Stromal cell of bone marrow (primary cell): ENCODE results near the gene MFSD11.
"Not testable (repeated sequence)": the region's sequence is repeated elsewhere in the genome, so short reads cannot be mapped to it uniquely, and the experiment has no call there.

Source experiments
- DNase-seq: peaks from one replicate; pipeline ENCODE4 v3.0.0-alpha.2; 2012; ENCODE audit warnings: low read depth

Gene MFSD11

GRCh38 chr17:76797241-76797840 lies 59.4 kb downstream of the MFSD11 start:
- DNase-seq = no peak

- DNase-seq = no peak
Measured at GRCh38 chr17:76801706-76802105, 63.8 kb downstream of the MFSD11 start.

DNA sequence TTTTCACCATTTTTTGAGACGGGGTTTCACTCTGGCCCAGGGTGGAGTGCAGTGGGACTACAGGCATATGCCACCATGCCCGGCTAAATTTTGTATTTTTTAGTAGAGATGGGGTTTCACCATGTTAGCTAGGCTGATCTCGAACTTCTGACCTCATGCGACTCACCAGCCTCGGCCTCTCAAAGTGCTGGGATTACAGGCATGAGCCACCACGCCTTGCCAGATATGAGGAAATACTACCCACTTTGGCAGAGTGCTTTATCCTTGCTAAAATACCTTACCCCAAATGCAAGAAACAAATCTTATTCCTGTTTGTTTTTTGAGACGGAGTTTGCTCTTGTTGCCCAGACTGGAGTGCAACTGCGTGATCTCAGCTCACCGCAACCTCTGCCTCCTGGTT lies 67.4 kb downstream of the MFSD11 start:
- DNase-seq = peak; percentile 58

GRCh38 chr17:76806151-76806550 lies 68.2 kb downstream of the MFSD11 start:
- DNase-seq = not testable (repeated sequence)

DNA sequence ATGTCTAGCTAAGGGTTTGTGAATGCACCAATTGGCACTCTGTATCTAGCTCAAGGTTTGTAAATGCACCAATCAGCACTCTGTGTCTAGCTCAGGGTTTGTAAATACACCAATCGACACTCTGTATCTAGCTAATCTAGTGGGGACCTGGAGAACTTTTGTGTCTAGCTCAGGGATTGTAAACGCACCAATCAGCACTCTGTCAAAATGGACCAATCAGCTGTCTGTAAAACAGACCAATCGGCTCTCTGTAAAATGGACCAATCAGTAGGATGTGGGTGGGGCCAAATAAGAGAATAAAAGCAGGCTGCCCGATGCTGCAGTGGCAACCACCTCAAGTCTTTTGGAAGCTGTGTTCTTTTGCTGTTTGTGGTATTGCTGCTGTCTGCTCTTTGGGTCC lies 68.8 kb downstream of the MFSD11 start:
- not testable (repeated sequence) for DNase-seq

GRCh38 chr17:76808326-76808725 lies 70.4 kb downstream of the MFSD11 start:
- no peak for DNase-seq

DNA sequence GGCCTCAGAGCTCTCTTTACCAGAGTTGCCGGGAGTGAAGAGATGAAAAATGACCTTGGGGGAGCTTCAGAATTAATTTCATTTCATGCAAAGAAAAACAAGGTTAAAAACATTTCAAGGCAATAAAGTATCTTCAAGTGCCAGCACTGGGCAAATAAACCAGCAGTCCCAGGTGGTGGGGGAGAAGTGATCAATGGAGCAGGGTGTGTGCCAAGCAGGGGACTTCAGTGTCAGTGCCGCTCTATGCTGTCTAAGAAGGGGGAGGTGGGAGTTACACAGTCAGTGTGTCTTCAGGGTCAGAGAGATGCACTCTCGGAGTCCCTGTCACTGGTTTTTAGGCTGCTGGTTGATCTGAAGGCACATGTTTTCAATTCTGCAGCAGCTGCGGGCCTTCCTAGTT lies 73.0 kb downstream of the MFSD11 start:
- no peak for DNase-seq

- DNase-seq = no peak
Measured at GRCh38 chr17:76811834-76812233, 73.9 kb downstream of the MFSD11 start.

- DNase-seq = no peak
Measured at GRCh38 chr17:76812263-76812662, 74.3 kb downstream of the MFSD11 start.

DNA sequence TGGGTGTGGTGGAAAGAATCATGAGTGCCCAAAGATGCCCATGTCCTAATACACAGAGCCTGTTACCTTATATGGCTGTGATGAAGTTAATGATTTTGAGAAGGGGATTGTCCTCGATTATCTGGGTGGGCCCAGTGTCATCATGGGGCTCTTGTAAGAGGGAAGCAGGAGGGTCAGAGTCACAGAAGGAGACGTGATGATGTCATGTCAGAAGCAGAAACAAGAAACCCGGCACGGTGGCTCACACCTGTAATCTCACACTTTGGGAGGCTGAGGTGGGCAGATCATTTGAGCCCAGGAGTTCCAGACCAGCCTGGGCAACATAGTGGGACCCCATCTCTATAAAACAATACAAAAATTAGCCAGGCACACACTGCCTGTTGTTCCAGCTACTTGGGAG lies 75.0 kb downstream of the MFSD11 start:
- DNase-seq = no peak

GRCh38 chr17:76815907-76816589 lies 78.1 kb downstream of the MFSD11 start:
- not testable (repeated sequence) for DNase-seq

GRCh38 chr17:76816590-76817135 lies 78.7 kb downstream of the MFSD11 start:
- peak; percentile 12 for DNase-seq

- no peak for DNase-seq
Measured at GRCh38 chr17:76820039-76820438, 82.1 kb downstream of the MFSD11 start.

DNA sequence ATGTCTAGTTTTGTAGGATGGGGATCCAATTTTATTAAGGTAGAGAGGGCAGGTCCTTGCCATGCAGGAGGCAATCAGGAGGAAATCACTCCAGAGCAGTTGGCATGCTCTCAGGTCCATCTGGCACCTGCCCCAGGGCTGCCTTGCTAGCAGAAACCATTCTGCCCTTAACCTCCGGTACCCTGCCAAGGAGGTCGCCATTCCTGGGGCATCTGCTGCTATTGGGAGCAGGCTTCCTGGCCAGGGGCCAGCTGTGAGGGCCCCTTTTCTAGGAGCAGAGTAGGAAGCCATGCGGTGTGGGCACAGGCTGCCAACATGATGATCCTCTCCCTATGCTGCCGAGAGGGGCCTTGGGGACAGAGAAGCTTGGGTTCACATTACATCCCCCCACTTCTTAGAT lies 82.6 kb downstream of the MFSD11 start:
- no peak for DNase-seq

DNA sequence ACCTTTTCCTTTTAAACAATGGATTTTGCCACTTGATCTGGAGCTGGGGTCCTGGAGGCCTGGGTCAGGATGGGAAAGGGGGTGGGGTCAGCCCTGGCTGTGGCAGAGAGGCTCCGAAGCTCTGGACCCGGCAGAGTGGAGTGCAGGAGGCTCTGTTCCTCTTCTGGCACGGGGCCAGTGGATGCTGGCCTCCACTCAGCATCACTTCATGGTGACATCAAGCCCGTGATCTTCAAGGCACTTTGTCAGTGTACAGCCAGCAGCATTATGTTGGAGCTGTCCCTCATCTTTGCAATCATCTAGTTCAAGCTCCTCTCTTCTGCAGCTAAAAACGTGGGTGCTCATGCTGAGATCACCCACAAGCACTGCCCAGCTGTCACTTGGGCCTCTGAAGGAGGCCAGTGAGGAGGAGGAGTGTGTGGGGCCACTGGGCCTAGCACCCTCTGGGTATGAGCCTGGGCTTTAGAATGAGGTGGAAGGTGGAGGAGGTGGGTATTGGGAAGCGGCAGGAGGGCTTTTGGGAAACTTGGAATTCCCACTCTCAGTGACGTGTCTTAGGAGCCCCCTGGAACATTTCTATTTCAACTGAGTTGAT lies 84.4 kb downstream of the MFSD11 start:
- no peak for DNase-seq

- no peak for DNase-seq
Measured at GRCh38 chr17:76824093-76824492, 86.2 kb downstream of the MFSD11 start.

GRCh38 chr17:76826330-76827068 lies 88.6 kb downstream of the MFSD11 start:
- no peak for DNase-seq

GRCh38 chr17:76827736-76828135 lies 89.8 kb downstream of the MFSD11 start:
- no peak for DNase-seq
